H1 (cell line): Measurements from ENCODE around the gene PTMA. TPM values are rescaled to one million over a fixed set of nuclear protein-coding genes. Genes with fewer than 3 reads are reported as not detected.

Source experiments
- ASH2L ChIP-seq: fragments of 200-600, 300-600 bp; sonication (generic); IDR thresholded peaks from one replicate; pipeline ENCODE4 v1.7.1; 2017; ENCODE audit warnings: low read length
- BCL11A ChIP-seq, 2 experiments: IDR thresholded peaks; one replicate each; pipeline ENCODE4 v1.6.1; 2011; ENCODE audit warnings: low read depth in 2 of 2, low read length in 2 of 2, mild to moderate bottlenecking in 2 of 2
- CBX8 ChIP-seq: fragments of 300-800, 300-1000 bp; sonication (generic); IDR thresholded peaks from 2 replicates; pipeline ENCODE4 v1.7.1; 2016; ENCODE audit warnings: low read depth, low read length, borderline replicate concordance
- CEBPB ChIP-seq: IDR thresholded peaks from 2 replicates; pipeline ENCODE4 v1.6.1; 2012; ENCODE audit warnings: low read depth, low read length
- CREB1 ChIP-seq: IDR thresholded peaks from 2 replicates; pipeline ENCODE4 v1.6.1; 2012; ENCODE audit warnings: inconsistent platforms
- CTBP2 ChIP-seq: IDR thresholded peaks from 2 replicates; pipeline ENCODE4 v1.7.0; 2011; ENCODE audit warnings: borderline replicate concordance, mild to moderate bottlenecking, moderate library complexity, mixed read lengths, low read length; ENCODE audit not compliant: insufficient read depth, insufficient read length
- FOSL1 ChIP-seq: IDR thresholded peaks from 2 replicates; pipeline ENCODE4 v1.6.1; 2011; ENCODE audit warnings: mild to moderate bottlenecking, low read depth, low read length, moderate library complexity; ENCODE audit not compliant: insufficient read depth
- JUN ChIP-seq: IDR thresholded peaks from 2 replicates; pipeline ENCODE4 v1.6.1; 2011; ENCODE audit warnings: low read depth, mild to moderate bottlenecking, improper control_type of control experiment, low read length
- JUND ChIP-seq: IDR thresholded peaks from 2 replicates; pipeline ENCODE4 v1.6.1; 2011; ENCODE audit warnings: mild to moderate bottlenecking, improper control_type of control experiment, low read length
- KDM5A ChIP-seq: fragments of 200-600 bp; IDR thresholded peaks from 2 replicates; pipeline ENCODE4 v1.7.1; 2012; ENCODE audit warnings: mild to moderate bottlenecking, low read length, inconsistent platforms, mixed read lengths
- NANOG ChIP-seq: IDR thresholded peaks from 2 replicates; pipeline ENCODE4 v1.6.1; 2011; ENCODE audit warnings: low read length, low read depth, mild to moderate bottlenecking, inconsistent platforms; ENCODE audit not compliant: insufficient read depth, poor library complexity, severe bottlenecking
- POU5F1 ChIP-seq: IDR thresholded peaks from 2 replicates; pipeline ENCODE4 v1.6.1; 2011; ENCODE audit warnings: low read depth, mild to moderate bottlenecking, low read length, moderate library complexity
- RBBP5 ChIP-seq: IDR thresholded peaks from 2 replicates; pipeline ENCODE4 v1.7.1; 2012; ENCODE audit warnings: low read depth, mild to moderate bottlenecking, inconsistent platforms, low read length, moderate library complexity, borderline replicate concordance
- SIRT6 ChIP-seq: IDR thresholded peaks from one replicate; pipeline ENCODE4 v1.7.1; 2012; ENCODE audit warnings: low read length, inconsistent platforms
- SIX5 ChIP-seq: IDR thresholded peaks from 2 replicates; pipeline ENCODE4 v1.6.1; 2011; ENCODE audit warnings: mild to moderate bottlenecking, low read depth, low read length
- SP2 ChIP-seq: IDR thresholded peaks from 2 replicates; pipeline ENCODE4 v1.6.1; 2012; ENCODE audit warnings: mild to moderate bottlenecking, low read length, inconsistent platforms
- SRF ChIP-seq: IDR thresholded peaks from 2 replicates; pipeline ENCODE4 v1.6.1; 2011; ENCODE audit warnings: mild to moderate bottlenecking, low read depth, low read length, moderate library complexity
- TBP ChIP-seq: IDR thresholded peaks from 2 replicates; pipeline ENCODE4 v1.6.1; 2011; ENCODE audit warnings: low read depth, low read length, improper control_type of control experiment
- YY1 ChIP-seq: IDR thresholded peaks from 2 replicates; pipeline ENCODE4 v1.6.1; 2011; ENCODE audit warnings: low read depth, mild to moderate bottlenecking, low read length
- polyA plus RNA-seq, 7 experiments: library from polyadenylated mRNA; depleted of rRNA in 3 of 7; stranded (reverse) in 5 of 7; unstranded in 2 of 7; fragments of >200 nt in 5 of 7; fragments of 200-250 nt in 2 of 7; gene quantifications; 1 replicate in 5 of 7; 2 replicates in 1 of 7; 4 replicates in 1 of 7; pipeline versions ENCODE4 v1.2.1 to v1.2.3, GENCODE V29; 2011 to 2013; ENCODE audit warnings: missing spikeins in 2 of 7, mixed read lengths in 2 of 7
- total RNA-seq: library from RNA; stranded (reverse); fragmentation: NEBNext Ultra II Directional; extraction: Animal tissue kit (Norgen Biotek cat#: 25700); gene quantifications from 2 replicates; pipeline ENCODE4 v1.2.1, GENCODE V29; 2021
- TF ChIP-seq, protein P1 (sequence below): IDR thresholded peaks from 2 replicates; pipeline ENCODE4 v1.6.1; 2012; ENCODE audit warnings: low read length, inconsistent platforms
- TF ChIP-seq, protein P2 (sequence below): IDR thresholded peaks from 2 replicates; pipeline ENCODE4 v1.6.1; 2011; ENCODE audit warnings: low read length, improper control_type of control experiment

PTMA gene
- total and polyA plus RNA-seq, 2 of the 8 experiments (the other 6 are each of a cell fraction or from before 2014, with no cell fraction given), result 683 to 2,680 TPM

DNA sequence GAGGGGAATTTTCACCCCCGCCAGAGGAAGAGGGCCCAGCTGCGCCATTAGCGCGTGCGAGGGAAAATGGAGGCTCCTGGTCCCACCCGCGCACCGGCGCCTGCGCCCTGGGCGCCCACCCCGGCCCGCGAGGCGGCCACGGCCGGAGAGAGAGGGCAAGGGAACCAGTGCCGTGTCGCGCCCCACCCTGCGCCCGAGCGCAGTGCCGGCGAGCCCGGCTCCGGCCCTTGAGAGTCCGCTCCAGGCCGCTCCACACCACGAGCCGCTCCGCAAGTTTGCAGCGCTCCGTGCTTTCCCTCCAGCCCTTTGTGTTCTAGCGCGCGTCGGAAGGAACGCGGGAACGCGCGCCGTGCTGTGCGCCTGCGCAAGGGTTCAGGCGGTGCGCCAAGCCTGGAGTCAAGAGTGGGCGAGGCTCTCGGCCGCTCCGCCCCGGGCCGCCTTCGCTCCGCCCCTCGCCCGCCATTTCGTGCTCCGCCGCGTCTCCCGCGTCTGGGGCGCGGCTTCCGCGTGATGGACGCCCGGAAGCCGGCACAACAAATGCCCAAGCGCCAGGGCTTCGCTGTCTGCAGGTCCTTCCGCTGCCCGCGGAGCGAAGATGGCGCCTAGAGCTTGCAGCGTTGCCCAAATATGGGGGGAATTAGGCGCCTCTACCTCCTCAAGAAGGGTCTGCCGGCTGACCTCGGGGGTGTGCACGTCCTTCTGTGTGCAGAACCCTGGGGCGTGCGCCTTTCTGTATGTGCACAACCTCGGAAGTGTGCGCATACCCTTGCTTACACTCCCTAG lies 46.1 kb upstream of the PTMA start (continued):
- TF ChIP-seq CBX8 (no peak), TBP (peak; percentile 87), KDM5A (no peak), SRF (peak; percentile 85), SIX5 (no peak), CREB1 (peak; percentile 84), CEBPB (no peak), BCL11A (IDR thresholded peaks at IDR 0.05; ENCODE audit: low read depth in 2 of 2, low read length in 2 of 2) (no peak), FOSL1 (no peak), SIRT6 (no peak), JUND (no peak; the same call in 1 of the 2 replicates), SP2 (no peak), POU5F1 (no peak), YY1 (peak; percentile 99), CTBP2 (no peak), JUN (0 out of 2 replicates have a peak, but pooled peaks have one; percentile 12), RBBP5 (peak; percentile 54; the same call in 1 of the 2 replicates), ASH2L (peak; percentile 77), NANOG (peak; percentile 22)
- TF ChIP-seq, protein P1, sequence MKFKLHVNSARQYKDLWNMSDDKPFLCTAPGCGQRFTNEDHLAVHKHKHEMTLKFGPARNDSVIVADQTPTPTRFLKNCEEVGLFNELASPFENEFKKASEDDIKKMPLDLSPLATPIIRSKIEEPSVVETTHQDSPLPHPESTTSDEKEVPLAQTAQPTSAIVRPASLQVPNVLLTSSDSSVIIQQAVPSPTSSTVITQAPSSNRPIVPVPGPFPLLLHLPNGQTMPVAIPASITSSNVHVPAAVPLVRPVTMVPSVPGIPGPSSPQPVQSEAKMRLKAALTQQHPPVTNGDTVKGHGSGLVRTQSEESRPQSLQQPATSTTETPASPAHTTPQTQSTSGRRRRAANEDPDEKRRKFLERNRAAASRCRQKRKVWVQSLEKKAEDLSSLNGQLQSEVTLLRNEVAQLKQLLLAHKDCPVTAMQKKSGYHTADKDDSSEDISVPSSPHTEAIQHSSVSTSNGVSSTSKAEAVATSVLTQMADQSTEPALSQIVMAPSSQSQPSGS, result peak; percentile 90
- TF ChIP-seq, protein P2, sequence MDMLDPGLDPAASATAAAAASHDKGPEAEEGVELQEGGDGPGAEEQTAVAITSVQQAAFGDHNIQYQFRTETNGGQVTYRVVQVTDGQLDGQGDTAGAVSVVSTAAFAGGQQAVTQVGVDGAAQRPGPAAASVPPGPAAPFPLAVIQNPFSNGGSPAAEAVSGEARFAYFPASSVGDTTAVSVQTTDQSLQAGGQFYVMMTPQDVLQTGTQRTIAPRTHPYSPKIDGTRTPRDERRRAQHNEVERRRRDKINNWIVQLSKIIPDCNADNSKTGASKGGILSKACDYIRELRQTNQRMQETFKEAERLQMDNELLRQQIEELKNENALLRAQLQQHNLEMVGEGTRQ, result no peak
